Neuronal stem cell (in vitro differentiated cells): ENCODE measurements around the gene HHIPL1.

ENCODE experiments used
- DNase-seq: peaks from one replicate; pipeline ENCODE4 v3.0.0-alpha.2; 2013; ENCODE audit warnings: low spot score
- H2AFZ ChIP-seq: one replicate; pipeline ENCODE4 v1.6.1; 2013; ENCODE audit warnings: mild to moderate bottlenecking, low read length, inconsistent platforms
- H2AK5ac ChIP-seq: 2 replicates; pipeline ENCODE4 v1.6.1; 2013; ENCODE audit warnings: low read depth, mild to moderate bottlenecking, inconsistent platforms, low read length, moderate library complexity, mixed read lengths
- H2BK120ac ChIP-seq: 2 replicates; pipeline ENCODE4 v1.6.1; 2013; ENCODE audit warnings: low read depth, mild to moderate bottlenecking, inconsistent platforms, low read length, moderate library complexity, mixed read lengths
- H2BK12ac ChIP-seq: one replicate; pipeline ENCODE4 v1.6.1; 2013; ENCODE audit warnings: low read length, inconsistent platforms
- H2BK15ac ChIP-seq: 2 replicates; pipeline ENCODE4 v1.6.1; 2013; ENCODE audit warnings: mild to moderate bottlenecking, low read length, inconsistent platforms, mixed read lengths
- H2BK5ac ChIP-seq: one replicate; pipeline ENCODE4 v1.6.1; 2013; ENCODE audit warnings: inconsistent platforms, mild to moderate bottlenecking, low read length, moderate library complexity
- H3K14ac ChIP-seq: one replicate; pipeline ENCODE4 v1.6.1; 2013; ENCODE audit warnings: low read length, inconsistent platforms
- H3K18ac ChIP-seq: 2 replicates; pipeline ENCODE4 v1.6.1; 2013; ENCODE audit warnings: low read length, inconsistent platforms
- H3K23ac ChIP-seq: 2 replicates; pipeline ENCODE4 v1.6.1; 2013; ENCODE audit warnings: low read depth, mild to moderate bottlenecking, mixed read lengths, low read length, inconsistent platforms; ENCODE audit not compliant: poor library complexity
- H3K27ac ChIP-seq: replicated peaks from 3 replicates; pipeline ENCODE4 v1.5.1; 2013; ENCODE audit warnings: low read length, inconsistent platforms
- H3K27me3 ChIP-seq, 3 experiments: 2 replicates each; pipeline ENCODE4 v1.6.1; 2013; ENCODE audit warnings: low read length in 3 of 3, mild to moderate bottlenecking in 2 of 3, inconsistent platforms in 1 of 3, low read depth in 1 of 3, mixed read lengths in 1 of 3, moderate library complexity in 1 of 3; ENCODE audit not compliant: control insufficient read depth in 3 of 3, insufficient read depth in 3 of 3
- H3K36me3 ChIP-seq, 2 donors: replicated peaks in 1 of 2; 2 replicates each; pipeline ENCODE4 v1.6.1; 2013; ENCODE audit warnings: low read length in 2 of 2; ENCODE audit not compliant: control insufficient read depth in 2 of 2, insufficient read depth in 2 of 2
- H3K4ac ChIP-seq: 2 replicates; pipeline ENCODE4 v1.6.1; 2013; ENCODE audit warnings: inconsistent platforms, mild to moderate bottlenecking, low read length, moderate library complexity
- H3K4me1 ChIP-seq, 2 donors: 1 replicate in 1 of 2; 2 replicates in 1 of 2; pipeline ENCODE4 v1.6.1; 2013; ENCODE audit warnings: low read length in 2 of 2, low read depth in 1 of 2; ENCODE audit not compliant: control insufficient read depth in 2 of 2, insufficient read depth in 1 of 2
- H3K4me2 ChIP-seq: one replicate; pipeline ENCODE4 v1.6.1; 2013; ENCODE audit warnings: mild to moderate bottlenecking, low read length, inconsistent platforms; ENCODE audit not compliant: insufficient read depth, poor library complexity, severe bottlenecking
- H3K4me3 ChIP-seq, 2 donors: 2 replicates each; pipeline ENCODE4 v1.5.1; 2013; ENCODE audit warnings: low read length in 2 of 2, mild to moderate bottlenecking in 2 of 2, inconsistent platforms in 1 of 2, moderate library complexity in 1 of 2
- H3K79me1 ChIP-seq: one replicate; pipeline ENCODE4 v1.6.1; 2013; ENCODE audit warnings: low read depth, mild to moderate bottlenecking, inconsistent platforms, low read length, moderate library complexity
- H3K9ac ChIP-seq: one replicate; pipeline ENCODE4 v1.6.1; 2013; ENCODE audit warnings: mild to moderate bottlenecking, low read depth, low read length, inconsistent platforms; ENCODE audit not compliant: poor library complexity
- H3K9me3 ChIP-seq, 2 donors: replicated peaks in 1 of 2; 2 replicates each; pipeline versions ENCODE3 to v1.6.1; 2013; ENCODE audit warnings: low read length in 2 of 2, mild to moderate bottlenecking in 2 of 2, inconsistent platforms in 1 of 2, low read depth in 1 of 2, mixed read lengths in 1 of 2, moderate library complexity in 1 of 2; ENCODE audit not compliant: control insufficient read depth in 2 of 2, insufficient read depth in 1 of 2
- H4K8ac ChIP-seq: one replicate; pipeline ENCODE4 v1.6.1; 2013; ENCODE audit warnings: low read depth, mild to moderate bottlenecking, inconsistent platforms, low read length, moderate library complexity
- H4K91ac ChIP-seq: one replicate; pipeline ENCODE4 v1.6.1; 2013; ENCODE audit warnings: low read length, low read depth, mild to moderate bottlenecking, inconsistent platforms; ENCODE audit not compliant: poor library complexity
- WGBS, 2 donors: extraction: QIAGEN DNeasy Blood & Tissue Kit; methylation state at CpG; one replicate each; pipeline ENCODE4 v1.1.7; 2013; ENCODE audit warnings: missing lambda C conversion rate in 2 of 2, mixed read lengths in 1 of 2; ENCODE audit not compliant: insufficient read length in 2 of 2, insufficient replicate concordance in 1 of 2; ENCODE audit errors: extremely low coverage in 2 of 2; 5-methylcytosine and 5-hydroxymethylcytosine counted together

HHIPL1 gene

GRCh38 chr14:99676657-99677056, 31.7 kb downstream of the HHIPL1 start:
- no peak overlapping the region for H3K23ac ChIP-seq
- H2BK120ac ChIP-seq = peak overlapping the region; percentile 95
- no peak overlapping the region for H3K14ac ChIP-seq
- H4K91ac ChIP-seq = peak overlapping the region; percentile 46
- no peak overlapping the region for H3K9ac ChIP-seq
- WGBS, 2 donors = no CpG with 5 or more reads among the region's 8 CpGs
- H3K18ac ChIP-seq = no peak overlapping the region
- H3K79me1 ChIP-seq = peaks cover 3% of the 10 kb centered on the region
- H3K4ac ChIP-seq = no peak overlapping the region
- no peak for DNase-seq
- H2AFZ ChIP-seq = no peak overlapping the region
- H3K27ac ChIP-seq = no peak overlapping the region
- H2AK5ac ChIP-seq = peak overlapping the region; percentile 71
- peaks cover 0 to 2% of the 10 kb centered on the region in 2 donors for H3K36me3 ChIP-seq
- H3K4me2 ChIP-seq = no peak overlapping the region
- H3K27me3 ChIP-seq = no peaks in the 10 kb centered on the region
- H2BK5ac ChIP-seq = no peak overlapping the region
- peak overlapping the region; percentile 96 for H2BK15ac ChIP-seq
- no peak overlapping the region for H2BK12ac ChIP-seq
- no peak overlapping the region for H4K8ac ChIP-seq
- peaks cover 18 to 25% of the 10 kb centered on the region in 2 donors for H3K4me1 ChIP-seq
- H3K4me3 ChIP-seq = no peak overlapping the region
- peaks cover 13 to 22% of the 10 kb centered on the region in 2 donors for H3K9me3 ChIP-seq

GRCh38 chr14:99677231-99678140, 32.6 kb downstream of the HHIPL1 start:
- H3K4me1 ChIP-seq = peaks cover 12 to 17% of the 10 kb centered on the region in 2 donors
- no peak overlapping the region for H2BK5ac ChIP-seq
- H3K4me2 ChIP-seq = no peak overlapping the region
- H3K36me3 ChIP-seq = peaks cover 0 to 2% of the 10 kb centered on the region in 2 donors
- H2BK12ac ChIP-seq = no peak overlapping the region
- peak overlapping the region; percentile 96 for H2BK15ac ChIP-seq
- H3K23ac ChIP-seq = no peak overlapping the region
- H3K9me3 ChIP-seq = peaks cover 13 to 22% of the 10 kb centered on the region in 2 donors
- H2AFZ ChIP-seq = no peak overlapping the region
- no peak overlapping the region for H3K27ac ChIP-seq
- no peak for DNase-seq
- peak overlapping the region; percentile 95 for H2BK120ac ChIP-seq
- H4K91ac ChIP-seq = peak overlapping the region; percentile 59
- no peak overlapping the region for H3K14ac ChIP-seq
- peak overlapping the region; percentile 71 for H2AK5ac ChIP-seq
- WGBS, 2 donors = no CpG with 5 or more reads among the region's 16 CpGs
- no peak overlapping the region for H3K4ac ChIP-seq
- H3K79me1 ChIP-seq = peaks cover 3% of the 10 kb centered on the region
- no peak overlapping the region for H4K8ac ChIP-seq
- no peak overlapping the region for H3K9ac ChIP-seq
- H3K18ac ChIP-seq = peak overlapping the region; percentile 59
- H3K27me3 ChIP-seq = no peaks in the 10 kb centered on the region
- no peak overlapping the region for H3K4me3 ChIP-seq

GRCh38 chr14:99678198-99678597, 33.3 kb downstream of the HHIPL1 start:
- no peak overlapping the region for H3K18ac ChIP-seq
- no peak overlapping the region for H3K4me2 ChIP-seq
- H3K4me3 ChIP-seq = no peak overlapping the region
- H3K4me1 ChIP-seq = peaks cover 11 to 13% of the 10 kb centered on the region in 2 donors
- no peak overlapping the region for H3K23ac ChIP-seq
- H2BK120ac ChIP-seq = no peak overlapping the region
- H3K27me3 ChIP-seq = no peaks in the 10 kb centered on the region
- peaks cover 0 to 2% of the 10 kb centered on the region in 2 donors for H3K36me3 ChIP-seq
- no peak overlapping the region for H4K91ac ChIP-seq
- H2AFZ ChIP-seq = no peak overlapping the region
- no peak overlapping the region for H3K14ac ChIP-seq
- DNase-seq = no peak
- H3K27ac ChIP-seq = no peak overlapping the region
- no CpG with 5 or more reads among the region's 6 CpGs for WGBS, 2 donors
- H3K79me1 ChIP-seq = peaks cover 3% of the 10 kb centered on the region
- H4K8ac ChIP-seq = no peak overlapping the region
- H2BK5ac ChIP-seq = no peak overlapping the region
- no peak overlapping the region for H3K4ac ChIP-seq
- peaks cover 13 to 22% of the 10 kb centered on the region in 2 donors for H3K9me3 ChIP-seq
- no peak overlapping the region for H2BK15ac ChIP-seq
- no peak overlapping the region for H3K9ac ChIP-seq
- H2AK5ac ChIP-seq = no peak overlapping the region
- no peak overlapping the region for H2BK12ac ChIP-seq

DNA sequence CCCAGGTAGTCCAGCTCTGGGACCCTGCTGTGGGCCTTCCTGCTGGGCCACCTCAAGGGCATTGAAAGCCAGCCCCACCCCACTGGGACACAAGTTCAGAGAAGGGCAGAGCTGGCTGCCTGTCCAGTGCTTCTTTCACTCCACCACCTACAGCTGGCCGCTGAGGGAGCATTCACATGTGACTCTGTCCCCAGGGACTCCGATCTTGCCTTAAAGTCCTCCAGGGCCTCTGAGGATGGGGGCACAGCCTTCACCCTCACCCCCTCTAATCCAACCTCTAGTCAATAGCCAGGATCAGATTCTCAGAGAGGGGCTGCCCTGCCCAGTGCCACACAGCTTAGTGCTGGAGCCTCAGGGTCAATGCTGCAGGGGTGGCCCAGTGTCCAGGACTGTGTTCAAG, 34.2 kb downstream of the HHIPL1 start:
- H3K4me2 ChIP-seq = no peak overlapping the region
- no peak overlapping the region for H3K18ac ChIP-seq
- no peak overlapping the region for H2BK12ac ChIP-seq
- H3K27me3 ChIP-seq = no peaks in the 10 kb centered on the region
- H4K91ac ChIP-seq = peak overlapping the region; percentile 46
- H2AFZ ChIP-seq = no peak overlapping the region
- WGBS, 2 donors = no CpG with 5 or more reads among the region's 2 CpGs
- peak overlapping the region; percentile 65 for H4K8ac ChIP-seq
- peak overlapping the region; percentile 10 for H3K23ac ChIP-seq
- H3K4me1 ChIP-seq = peaks cover 7 to 8% of the 10 kb centered on the region in 2 donors
- no peak overlapping the region for H3K4me3 ChIP-seq
- H2BK15ac ChIP-seq = no peak overlapping the region
- H3K36me3 ChIP-seq = peaks cover 0 to 2% of the 10 kb centered on the region in 2 donors
- H2AK5ac ChIP-seq = no peak overlapping the region
- H3K9ac ChIP-seq = no peak overlapping the region
- H2BK5ac ChIP-seq = no peak overlapping the region
- no peak for DNase-seq
- no peak overlapping the region for H3K4ac ChIP-seq
- no peak overlapping the region for H2BK120ac ChIP-seq
- no peak overlapping the region for H3K14ac ChIP-seq
- no peak overlapping the region for H3K27ac ChIP-seq
- peaks cover 3% of the 10 kb centered on the region for H3K79me1 ChIP-seq
- peaks cover 13 to 22% of the 10 kb centered on the region in 2 donors for H3K9me3 ChIP-seq
